Measurements from ENCODE around the gene MEIS1. TPM values are rescaled to one million over a fixed set of nuclear protein-coding genes. Genes with fewer than 3 reads are reported as not detected.

MEIS1 gene
- total RNA-seq, 1 experiment from 2014 or later = 9.1 TPM

- no TSS peak for BruUV-seq (replicated peaks)
- ChIA-PET CTCF (no interaction called here), POLR2A (ENCODE audit: unreplicated experiment) (no interaction called here)
Measured at GRCh38 chr2:66418381-66418780, 16.5 kb upstream of the MEIS1 start.

GRCh38 chr2:66421612-66422011 lies 13.3 kb upstream of the MEIS1 start:
- POLR2A ChIA-PET (ENCODE audit: unreplicated experiment) = interaction anchor here (0.7 kb wide), 1 partner anchor 67 kb away, joined by 5 read pairs; no protein-coding TSS in a partner anchor

More at GRCh38 chr2:66418381-66418780, 16.5 kb upstream of the MEIS1 start:
- Histone ChIP-seq H3K27ac (no peak overlapping the region), H3F3A (ENCODE audit: insufficient read depth, low read depth) (no peaks in the 10 kb centered on the region), H3K79me2 (ENCODE audit: low read depth) (no peaks in the 10 kb centered on the region), H4K20me1 (ENCODE audit: insufficient read depth) (no peaks in the 10 kb centered on the region), H3K4me2 (no peak overlapping the region), H3K9me2 (ENCODE audit: insufficient read depth) (no peaks in the 10 kb centered on the region), H3K36me3 (ENCODE audit: low read depth) (no peaks in the 10 kb centered on the region), H2AFZ (no peak overlapping the region), H3K9me3 (ENCODE audit: insufficient read depth, low read depth) (no peaks in the 10 kb centered on the region), H3K4me3 (no peak overlapping the region), H3K27me3 (ENCODE audit: insufficient read depth, low read depth) (no peaks in the 10 kb centered on the region), H3K4me1 (replicated peaks; ENCODE audit: insufficient read depth) (no peaks in the 10 kb centered on the region)
- no peak for DNase-seq
- intact Hi-C loops (cut with micrococcal nuclease; ENCODE audit: unreplicated experiment) = no loop called here
- TF ChIP-seq EZH2 (IDR thresholded peaks at IDR 0.05; ENCODE audit: low read depth) (no peak), CTCF (conservative IDR thresholded peaks at IDR 0.05) (no peak)

GRCh38 chr2:66423391-66424124 lies 11.4 kb upstream of the MEIS1 start:
- H3F3A ChIP-seq (ENCODE audit: insufficient read depth, low read depth) = no peaks in the 10 kb centered on the region
- no peak for TF ChIP-seq EZH2 (IDR thresholded peaks at IDR 0.05; ENCODE audit: low read depth)
- TF ChIP-seq CTCF (conservative IDR thresholded peaks at IDR 0.05) = no peak
- H3K9me3 ChIP-seq (ENCODE audit: insufficient read depth, low read depth) = no peaks in the 10 kb centered on the region
- ChIA-PET CTCF (no interaction called here), POLR2A (ENCODE audit: unreplicated experiment) (interaction anchor here (0.6 kb wide), 1 partner anchor 696 kb away, joined by 13 read pairs; no protein-coding TSS in a partner anchor)
- no peaks in the 10 kb centered on the region for H3K79me2 ChIP-seq (ENCODE audit: low read depth)
- BruUV-seq (replicated peaks) = no TSS peak
- DNase-seq = no peak
- no peaks in the 10 kb centered on the region for H3K9me2 ChIP-seq (ENCODE audit: insufficient read depth)
- no peaks in the 10 kb centered on the region for H3K36me3 ChIP-seq (ENCODE audit: low read depth)
- no peak overlapping the region for H3K27ac ChIP-seq
- H3K4me2 ChIP-seq = no peak overlapping the region
- no peak overlapping the region for H3K4me3 ChIP-seq
- no peak overlapping the region for H2AFZ ChIP-seq
- H3K27me3 ChIP-seq (ENCODE audit: insufficient read depth, low read depth) = no peaks in the 10 kb centered on the region
- H4K20me1 ChIP-seq (ENCODE audit: insufficient read depth) = no peaks in the 10 kb centered on the region
- intact Hi-C loops (cut with micrococcal nuclease; ENCODE audit: unreplicated experiment) = loop anchor here (10.0 kb wide), 2 partner anchors 501 to 1231 kb away; no protein-coding TSS in a partner anchor
- H3K4me1 ChIP-seq (replicated peaks; ENCODE audit: insufficient read depth) = no peaks in the 10 kb centered on the region

More at GRCh38 chr2:66421612-66422011, 13.3 kb upstream of the MEIS1 start:
- Histone ChIP-seq H3K79me2 (ENCODE audit: low read depth) (no peaks in the 10 kb centered on the region), H3F3A (ENCODE audit: insufficient read depth, low read depth) (no peaks in the 10 kb centered on the region), H4K20me1 (ENCODE audit: insufficient read depth) (no peaks in the 10 kb centered on the region), H3K27me3 (ENCODE audit: insufficient read depth, low read depth) (no peaks in the 10 kb centered on the region), H3K27ac (no peak overlapping the region), H3K4me3 (no peak overlapping the region), H3K4me1 (replicated peaks; ENCODE audit: insufficient read depth) (no peaks in the 10 kb centered on the region), H2AFZ (0 out of 2 replicates have a peak overlapping the region, but pooled peaks have one; percentile 11), H3K9me3 (ENCODE audit: insufficient read depth, low read depth) (no peaks in the 10 kb centered on the region), H3K4me2 (no peak overlapping the region), H3K9me2 (ENCODE audit: insufficient read depth) (no peaks in the 10 kb centered on the region), H3K36me3 (ENCODE audit: low read depth) (no peaks in the 10 kb centered on the region)
- DNase-seq = no peak
- no TSS peak for BruUV-seq (replicated peaks)
- CTCF ChIA-PET = no interaction called here
- TF ChIP-seq EZH2 (IDR thresholded peaks at IDR 0.05; ENCODE audit: low read depth) (no peak), CTCF (conservative IDR thresholded peaks at IDR 0.05) (no peak)
- intact Hi-C loops (cut with micrococcal nuclease; ENCODE audit: unreplicated experiment) = loop anchor here (10.0 kb wide), 2 partner anchors 503 to 1233 kb away; no protein-coding TSS in a partner anchor
